Measurements from ENCODE around the gene IL1F10.

IL1F10 gene

GRCh38 chr2:113114224-113114945 is 46.6 kb downstream of the IL1F10 start:
- DNase-seq, result no peak

GRCh38 chr2:113114996-113115395 is 47.2 kb downstream of the IL1F10 start:
- DNase-seq, result no peak

GRCh38 chr2:113116100-113116958 is 48.6 kb downstream of the IL1F10 start:
- DNase-seq, result no peak

- DNase-seq, result peak; percentile 40 to 52
Observed at GRCh38 chr2:113117541-113118262, 49.9 kb downstream of the IL1F10 start.

GRCh38 chr2:113118263-113118657 is 50.5 kb downstream of the IL1F10 start:
- no peak for DNase-seq

- no peak for DNase-seq
Observed at GRCh38 chr2:113119111-113119510, 51.3 kb downstream of the IL1F10 start.

GRCh38 chr2:113120861-113121260 is 53.1 kb downstream of the IL1F10 start:
- DNase-seq, result no peak

GRCh38 chr2:113122364-113122763 is 54.6 kb downstream of the IL1F10 start:
- DNase-seq, result no peak

GRCh38 chr2:113123726-113124125 is 56.0 kb downstream of the IL1F10 start:
- DNase-seq, result no peak

- no peak for DNase-seq
Observed at GRCh38 chr2:113124181-113124961, 56.6 kb downstream of the IL1F10 start.

Data from activated CD4-positive, alpha-beta T cell treated with anti-CD3 and anti-CD28 coated beads, Interleukin-2, amount 50 U/mL, for 48 hours (primary cell).